Measurements from ENCODE around the gene LSM6. TPM values are rescaled to one million over a fixed set of nuclear protein-coding genes. Genes with fewer than 3 reads are reported as not detected.

Gene LSM6
- total RNA-seq, 1 donor from 2014 or later, result 18.7 TPM

DNA sequence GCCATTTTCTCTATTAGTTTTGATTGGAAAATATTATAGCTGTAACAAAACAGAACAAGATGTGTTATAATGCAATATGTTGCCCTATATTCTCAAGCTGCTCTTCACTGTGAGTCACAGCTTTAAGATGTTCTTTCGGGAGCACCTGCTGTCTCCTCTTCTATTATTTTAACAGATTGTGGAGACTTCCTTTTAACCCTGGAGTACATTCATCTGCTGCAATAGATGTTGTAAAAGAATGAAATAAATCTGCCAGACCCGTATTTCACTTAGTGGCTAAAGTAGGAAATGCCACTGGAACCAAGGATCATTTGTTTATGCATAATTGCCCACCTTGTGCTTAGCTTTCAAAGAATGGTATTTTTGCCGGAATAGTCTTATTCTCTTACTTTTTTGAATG is 11.1 kb downstream of the LSM6 start:
- H3K79me2 ChIP-seq (ENCODE audit: insufficient read depth, low read length), result peaks cover 14% of the 10 kb centered on the region
- H4K20me1 ChIP-seq (ENCODE audit: insufficient read depth, low read length), result no peaks in the 10 kb centered on the region
- Mint-ChIP-seq H3K36me3 (ENCODE audit: low read depth, unreplicated experiment) (no peaks in the 10 kb centered on the region), H3K4me3 (ENCODE audit: unreplicated experiment) (no peak overlapping the region), H3K27ac (ENCODE audit: unreplicated experiment) (no peak overlapping the region), H3K9me3 (ENCODE audit: unreplicated experiment) (no peaks in the 10 kb centered on the region), H3K27me3 (ENCODE audit: low read depth, unreplicated experiment) (no peaks in the 10 kb centered on the region), H3K4me1 (ENCODE audit: low read depth, unreplicated experiment) (no peaks in the 10 kb centered on the region)
- TF ChIP-seq, protein P1, sequence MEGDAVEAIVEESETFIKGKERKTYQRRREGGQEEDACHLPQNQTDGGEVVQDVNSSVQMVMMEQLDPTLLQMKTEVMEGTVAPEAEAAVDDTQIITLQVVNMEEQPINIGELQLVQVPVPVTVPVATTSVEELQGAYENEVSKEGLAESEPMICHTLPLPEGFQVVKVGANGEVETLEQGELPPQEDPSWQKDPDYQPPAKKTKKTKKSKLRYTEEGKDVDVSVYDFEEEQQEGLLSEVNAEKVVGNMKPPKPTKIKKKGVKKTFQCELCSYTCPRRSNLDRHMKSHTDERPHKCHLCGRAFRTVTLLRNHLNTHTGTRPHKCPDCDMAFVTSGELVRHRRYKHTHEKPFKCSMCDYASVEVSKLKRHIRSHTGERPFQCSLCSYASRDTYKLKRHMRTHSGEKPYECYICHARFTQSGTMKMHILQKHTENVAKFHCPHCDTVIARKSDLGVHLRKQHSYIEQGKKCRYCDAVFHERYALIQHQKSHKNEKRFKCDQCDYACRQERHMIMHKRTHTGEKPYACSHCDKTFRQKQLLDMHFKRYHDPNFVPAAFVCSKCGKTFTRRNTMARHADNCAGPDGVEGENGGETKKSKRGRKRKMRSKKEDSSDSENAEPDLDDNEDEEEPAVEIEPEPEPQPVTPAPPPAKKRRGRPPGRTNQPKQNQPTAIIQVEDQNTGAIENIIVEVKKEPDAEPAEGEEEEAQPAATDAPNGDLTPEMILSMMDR (IDR thresholded peaks at IDR 0.05; ENCODE audit: insufficient read depth, low read depth, low read length), result no peak
- TF ChIP-seq EZH2 (IDR thresholded peaks at IDR 0.05; ENCODE audit: insufficient read depth, low read length), result no peak
- no peak overlapping the region for H3K4me3 ChIP-seq (ENCODE audit: insufficient read depth, low read depth, low read length)
- H3K27ac ChIP-seq (ENCODE audit: low read depth, low read length), result no peak overlapping the region
- H3K4me1 ChIP-seq (ENCODE audit: insufficient read depth, low read length), result no peaks in the 10 kb centered on the region
- no peak overlapping the region for H3K4me2 ChIP-seq (ENCODE audit: low read length)
- no peak overlapping the region for H2AFZ ChIP-seq (ENCODE audit: low read depth, low read length)
- no peaks in the 10 kb centered on the region for H3K27me3 ChIP-seq (ENCODE audit: insufficient read depth, low read length)
- no peak for DNase-seq (ENCODE audit: low read depth)
- FAIRE-seq, result no peak
- no peak overlapping the region for H3K9ac ChIP-seq (ENCODE audit: low read length)
- H3K9me3 ChIP-seq (ENCODE audit: insufficient read depth, low read depth, low read length), result no peaks in the 10 kb centered on the region
- H3K36me3 ChIP-seq (ENCODE audit: insufficient read depth, low read length), result peaks cover 4% of the 10 kb centered on the region

DNA sequence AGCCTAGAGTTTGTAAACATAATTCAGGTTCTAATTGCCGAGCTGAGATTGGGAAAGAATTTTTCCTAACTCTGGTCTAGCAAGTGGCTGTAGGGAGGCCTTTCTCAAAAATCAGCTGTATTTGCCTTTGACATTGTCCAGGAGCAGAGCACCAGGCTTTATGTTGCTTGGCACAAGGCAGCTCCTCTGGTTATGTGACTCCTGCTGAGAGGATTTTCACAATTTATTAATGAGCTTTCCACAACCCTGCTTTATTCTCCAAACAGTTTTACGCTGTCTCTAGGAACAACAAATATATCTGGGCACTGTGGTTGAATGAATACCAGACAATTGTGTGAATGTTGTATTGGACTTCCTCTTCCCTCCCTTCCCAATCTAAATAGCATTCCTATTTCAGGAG is 14.9 kb downstream of the LSM6 start:
- peak overlapping the region; percentile 7 for H3K27ac ChIP-seq (ENCODE audit: low read depth, low read length)
- no peaks in the 10 kb centered on the region for H3K27me3 ChIP-seq (ENCODE audit: insufficient read depth, low read length)
- Mint-ChIP-seq H3K4me3 (ENCODE audit: unreplicated experiment) (no peak overlapping the region), H3K4me1 (ENCODE audit: low read depth, unreplicated experiment) (peaks cover 2% of the 10 kb centered on the region), H3K9me3 (ENCODE audit: unreplicated experiment) (no peaks in the 10 kb centered on the region), H3K27me3 (ENCODE audit: low read depth, unreplicated experiment) (no peaks in the 10 kb centered on the region), H3K36me3 (ENCODE audit: low read depth, unreplicated experiment) (peaks cover 1% of the 10 kb centered on the region), H3K27ac (ENCODE audit: unreplicated experiment) (no peak overlapping the region)
- DNase-seq (ENCODE audit: low read depth) (peak; percentile 51), FAIRE-seq (no peak)
- H2AFZ ChIP-seq (ENCODE audit: low read depth, low read length), result no peak overlapping the region
- no peaks in the 10 kb centered on the region for H3K9me3 ChIP-seq (ENCODE audit: insufficient read depth, low read depth, low read length)
- H3K9ac ChIP-seq (ENCODE audit: low read length), result no peak overlapping the region
- H3K4me2 ChIP-seq (ENCODE audit: low read length), result no peak overlapping the region
- TF ChIP-seq, protein P1 (IDR thresholded peaks at IDR 0.05; ENCODE audit: insufficient read depth, low read depth, low read length), result no peak
- TF ChIP-seq EZH2 (IDR thresholded peaks at IDR 0.05; ENCODE audit: insufficient read depth, low read length), result no peak
- no peaks in the 10 kb centered on the region for H3K79me2 ChIP-seq (ENCODE audit: insufficient read depth, low read length)
- H3K4me1 ChIP-seq (ENCODE audit: insufficient read depth, low read length), result peaks cover 8% of the 10 kb centered on the region
- H3K36me3 ChIP-seq (ENCODE audit: insufficient read depth, low read length), result peaks cover 4% of the 10 kb centered on the region
- no peak overlapping the region for H3K4me3 ChIP-seq (ENCODE audit: insufficient read depth, low read depth, low read length)
- H4K20me1 ChIP-seq (ENCODE audit: insufficient read depth, low read length), result no peaks in the 10 kb centered on the region

DNA sequence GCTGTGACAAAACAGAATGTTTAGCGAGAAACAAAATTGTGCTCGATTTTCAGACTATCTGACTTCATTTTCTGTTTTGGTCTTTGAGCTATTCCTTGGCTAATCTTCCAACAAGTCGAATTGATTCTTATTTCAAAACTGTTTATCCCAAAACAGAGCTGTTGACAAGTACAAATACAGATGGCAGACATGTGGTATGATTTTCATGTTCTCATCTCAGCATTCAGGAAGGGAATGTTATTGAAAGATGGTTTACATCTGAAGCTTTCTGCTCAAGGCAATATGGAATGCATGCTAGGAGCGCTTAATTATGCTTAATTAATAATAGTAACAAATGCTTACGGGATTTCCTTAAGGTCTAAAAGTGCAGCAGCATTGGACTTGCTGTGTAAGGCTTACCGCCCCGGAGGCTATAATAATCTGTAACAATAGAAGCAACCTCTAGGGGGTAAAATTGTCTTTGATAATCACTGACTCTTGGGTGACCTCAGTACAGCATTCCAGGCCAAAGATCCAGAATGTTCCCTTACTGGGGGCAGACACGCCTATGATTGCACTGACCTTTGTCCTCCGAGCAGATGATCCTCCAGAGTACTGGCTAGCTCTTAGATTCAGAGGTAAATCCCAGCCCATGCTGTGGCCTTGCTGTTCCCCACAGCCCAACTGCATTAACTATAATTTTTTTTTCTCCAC is 16.4 kb downstream of the LSM6 start:
- Histone ChIP-seq H3K79me2 (ENCODE audit: insufficient read depth, low read length) (no peaks in the 10 kb centered on the region), H4K20me1 (ENCODE audit: insufficient read depth, low read length) (no peaks in the 10 kb centered on the region), H3K27me3 (ENCODE audit: insufficient read depth, low read length) (no peaks in the 10 kb centered on the region), H3K9me3 (ENCODE audit: insufficient read depth, low read depth, low read length) (no peaks in the 10 kb centered on the region), H3K4me2 (ENCODE audit: low read length) (no peak overlapping the region), H3K4me3 (ENCODE audit: insufficient read depth, low read depth, low read length) (no peak overlapping the region), H3K27ac (ENCODE audit: low read depth, low read length) (no peak overlapping the region), H3K4me1 (ENCODE audit: insufficient read depth, low read length) (peaks cover 13% of the 10 kb centered on the region), H3K9ac (ENCODE audit: low read length) (no peak overlapping the region), H3K36me3 (ENCODE audit: insufficient read depth, low read length) (peaks cover 4% of the 10 kb centered on the region), H2AFZ (ENCODE audit: low read depth, low read length) (no peak overlapping the region)
- Mint-ChIP-seq H3K27me3 (ENCODE audit: low read depth, unreplicated experiment) (no peaks in the 10 kb centered on the region), H3K36me3 (ENCODE audit: low read depth, unreplicated experiment) (peaks cover 1% of the 10 kb centered on the region), H3K4me1 (ENCODE audit: low read depth, unreplicated experiment) (peaks cover 9% of the 10 kb centered on the region), H3K4me3 (ENCODE audit: unreplicated experiment) (no peak overlapping the region), H3K27ac (ENCODE audit: unreplicated experiment) (no peak overlapping the region), H3K9me3 (ENCODE audit: unreplicated experiment) (no peaks in the 10 kb centered on the region)
- TF ChIP-seq EZH2 (IDR thresholded peaks at IDR 0.05; ENCODE audit: insufficient read depth, low read length), result no peak
- TF ChIP-seq, protein P1 (IDR thresholded peaks at IDR 0.05; ENCODE audit: insufficient read depth, low read depth, low read length), result no peak
- FAIRE-seq, result no peak
- no peak for DNase-seq (ENCODE audit: low read depth)
